GM18868 (cell line): ENCODE data around the gene RGS13.
"Not testable (repeated sequence)": the region's sequence is repeated elsewhere in the genome, so short reads cannot be mapped to it uniquely, and the experiment has no call there.

Experiments
- ATAC-seq: cut with Tn5 transposase; IDR thresholded peaks from one replicate; pipeline ENCODE4 v1.9.1; 2021; ENCODE audit warnings: mild to moderate bottlenecking, moderate library complexity; ENCODE audit not compliant: unreplicated experiment

The RGS13 gene

GRCh38 chr1:192669174-192669573 is 33.2 kb downstream of the RGS13 start:
- ATAC-seq: no peak

DNA sequence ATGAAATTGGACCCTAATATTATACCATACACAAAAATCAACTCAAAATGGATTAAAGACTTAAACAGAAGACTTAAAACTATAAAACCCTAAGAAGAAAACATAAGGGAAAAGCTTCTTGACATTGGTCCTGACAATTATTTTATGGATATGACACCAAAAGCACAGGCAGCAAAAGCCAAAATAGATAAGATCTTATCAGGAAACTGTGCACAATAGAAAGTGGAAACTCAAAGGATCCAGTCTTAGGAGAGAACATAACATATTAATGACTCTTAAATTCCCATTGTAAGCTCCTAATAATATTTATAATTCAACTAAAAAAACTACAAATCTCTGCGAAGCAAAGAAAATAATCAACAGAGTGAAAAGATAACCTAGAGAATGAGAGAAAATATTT is 39.8 kb downstream of the RGS13 start:
- ATAC-seq: no peak

DNA sequence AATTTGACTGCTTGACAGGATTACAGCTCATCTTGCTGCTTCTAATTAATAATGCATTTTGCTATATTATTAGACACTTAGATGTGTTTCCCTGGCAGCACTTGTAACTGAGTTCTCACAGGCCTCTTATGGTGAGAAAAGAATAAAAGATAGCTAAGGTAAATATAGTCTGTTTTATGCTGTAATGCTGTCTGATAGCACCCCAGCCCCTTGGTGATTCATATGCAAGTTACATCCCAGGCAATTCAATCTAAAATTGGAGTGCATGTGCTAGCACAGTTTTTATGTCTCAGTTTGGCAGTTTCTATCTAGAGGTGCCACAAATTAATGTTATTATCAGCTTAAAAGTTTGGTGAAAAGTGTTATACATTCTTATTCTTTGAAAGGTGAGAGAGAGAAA is 42.2 kb downstream of the RGS13 start:
- ATAC-seq: no peak

DNA sequence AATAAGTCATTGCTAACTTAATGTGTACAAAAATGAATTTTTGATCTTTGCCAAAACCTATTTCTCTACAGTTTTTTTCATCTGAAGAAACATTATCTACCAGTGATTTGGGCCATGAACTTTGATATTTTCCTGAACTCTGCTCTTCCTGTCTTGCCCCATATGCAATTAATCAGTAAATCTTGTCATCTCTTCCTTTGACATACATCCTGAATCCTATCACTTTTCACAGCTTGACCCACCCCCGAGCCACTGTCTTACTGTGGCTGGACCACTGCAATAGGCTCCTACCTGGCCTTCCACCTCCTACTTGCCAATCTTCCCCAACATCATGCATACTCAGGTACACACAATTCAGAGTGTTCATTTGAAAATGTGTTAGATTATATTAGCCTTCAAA is 46.4 kb downstream of the RGS13 start:
- no peak for ATAC-seq

GRCh38 chr1:192683081-192683480 is 47.1 kb downstream of the RGS13 start:
- not testable (repeated sequence) for ATAC-seq

- no peak for ATAC-seq
These were observed 53.5 kb downstream of the RGS13 start for GRCh38 chr1:192689459-192689858.

GRCh38 chr1:192691041-192691440 is 55.1 kb downstream of the RGS13 start:
- no peak for ATAC-seq

DNA sequence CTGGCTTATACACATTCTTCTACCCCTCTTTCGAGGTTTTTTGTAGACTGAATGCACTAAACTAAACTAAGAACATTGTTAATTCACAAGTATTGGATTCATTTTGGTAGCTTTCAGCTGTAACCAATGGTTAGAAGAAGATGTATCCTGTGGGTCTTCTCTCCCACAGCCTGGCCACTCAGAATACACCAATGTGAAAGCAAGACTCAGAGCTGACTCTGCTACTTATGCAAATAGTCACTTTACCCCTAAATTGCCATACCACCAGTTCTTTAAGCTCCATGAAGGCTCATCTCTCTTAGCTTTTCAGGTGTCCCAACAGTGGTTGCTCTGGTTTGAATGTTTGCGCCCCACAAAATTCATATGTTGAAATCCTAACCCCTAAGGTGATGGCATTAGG is 60.1 kb downstream of the RGS13 start:
- no peak for ATAC-seq

DNA sequence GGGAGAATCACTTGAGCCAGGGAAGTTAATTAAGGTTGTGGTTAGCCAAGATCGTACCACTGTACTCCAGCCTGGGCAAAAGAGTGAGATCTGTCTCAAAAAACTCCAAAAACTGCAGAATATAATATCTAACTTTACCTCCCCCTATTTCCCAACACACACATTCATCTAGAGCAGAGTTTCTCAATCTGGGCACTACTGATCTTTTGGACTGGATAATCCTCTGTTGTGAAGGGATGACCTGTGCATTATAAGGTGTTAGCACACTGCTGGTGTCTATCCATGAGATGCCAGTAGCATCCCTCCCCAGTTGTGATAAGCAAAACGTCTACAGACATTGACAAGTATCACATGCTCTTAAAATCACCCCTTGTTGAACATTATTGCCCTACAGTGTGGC is 61.8 kb downstream of the RGS13 start:
- no peak for ATAC-seq

DNA sequence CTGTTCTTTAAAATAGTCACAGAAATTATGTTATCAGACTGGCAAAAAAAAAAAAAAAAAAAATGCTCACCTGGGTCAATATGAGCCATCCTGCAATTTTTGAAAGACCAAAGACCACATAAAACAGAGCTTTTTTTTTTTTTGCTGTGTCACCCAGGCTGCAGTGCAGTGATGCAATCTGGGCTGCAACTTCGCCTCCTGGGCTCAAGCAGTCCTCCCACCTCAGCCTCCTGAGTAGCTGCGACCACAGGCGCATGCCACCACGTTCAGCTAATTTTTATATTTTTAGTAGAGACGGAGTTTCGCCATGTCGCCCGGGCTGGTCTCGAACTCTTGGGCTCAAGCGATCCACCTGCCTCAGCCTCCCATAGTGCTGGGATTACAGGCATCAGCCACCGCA is 62.8 kb downstream of the RGS13 start:
- ATAC-seq: no peak

DNA sequence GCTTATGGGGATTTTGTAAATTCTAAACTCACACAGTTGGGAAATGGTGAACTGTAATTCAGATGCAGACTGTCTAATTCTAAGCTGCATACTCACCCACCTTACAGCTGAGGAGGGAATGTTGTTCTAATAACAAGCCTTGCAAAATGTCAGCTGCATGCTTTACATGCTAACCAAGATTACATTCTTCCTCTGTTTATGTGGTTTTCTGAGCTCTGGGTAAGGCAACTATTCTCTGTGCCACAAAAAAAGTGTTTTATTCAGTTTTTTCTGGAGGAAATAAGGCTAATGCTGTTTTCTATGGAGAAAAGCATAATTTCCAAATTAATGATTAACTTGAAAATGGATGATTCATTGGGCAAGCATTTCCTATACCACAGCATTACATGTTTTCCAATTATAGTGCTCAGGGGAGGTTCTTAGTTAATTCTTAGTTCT is 64.9 kb downstream of the RGS13 start:
- ATAC-seq: no peak

DNA sequence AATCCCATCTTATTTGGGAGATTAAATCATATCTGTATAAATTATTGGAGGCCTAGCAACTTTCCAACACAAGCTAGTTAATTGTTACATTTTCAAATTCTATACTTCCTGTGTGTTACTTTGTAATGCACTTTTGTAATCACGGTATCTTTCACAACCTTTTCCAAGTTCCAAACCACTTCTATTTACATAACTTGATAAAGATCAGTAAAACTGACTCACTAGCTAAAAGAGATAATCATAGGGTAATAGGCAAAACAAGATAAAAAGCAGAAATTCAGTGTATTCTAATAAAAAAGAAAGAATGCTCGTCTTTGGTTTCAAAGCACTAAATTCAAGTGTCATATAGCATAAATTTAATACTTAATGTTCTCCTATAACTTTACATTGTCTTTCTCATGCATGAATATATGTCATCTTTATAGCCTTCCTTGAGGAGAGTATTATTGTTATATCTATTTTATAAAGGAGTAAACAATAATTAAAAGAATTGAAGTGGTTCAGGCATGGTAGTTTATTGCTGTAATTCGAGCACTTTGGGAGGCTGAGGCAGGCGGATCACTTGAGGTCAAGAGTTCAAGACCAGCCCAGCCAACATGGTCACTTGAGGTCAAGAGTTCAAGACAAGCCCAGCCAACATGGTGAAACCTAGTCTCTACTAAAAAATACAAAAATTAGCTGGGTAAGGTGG is 66.4 kb downstream of the RGS13 start:
- ATAC-seq: no peak

- ATAC-seq: peak; percentile 84
These were observed 67.6 kb downstream of the RGS13 start for GRCh38 chr1:192703283-192704206.

- no peak for ATAC-seq
These were observed 69.6 kb downstream of the RGS13 start for GRCh38 chr1:192705510-192705909.

GRCh38 chr1:192706936-192707335 is 71.0 kb downstream of the RGS13 start:
- no peak for ATAC-seq

GRCh38 chr1:192707978-192708547 is 72.1 kb downstream of the RGS13 start:
- ATAC-seq: no peak

GRCh38 chr1:192709544-192709943 is 73.6 kb downstream of the RGS13 start:
- no peak for ATAC-seq
